Upper lobe of left lung (tissue), 4 donors: Measurements from ENCODE around the gene FABP2.

Experiments
- CTCF ChIP-seq, 6 experiments: fragments of 450-650 bp in 4 of 6; fragments of 200-600 bp in 2 of 6; sonication (generic) in 2 of 6; IDR thresholded peaks; one replicate each; pipeline ENCODE4 v1.5.1; 2016 to 2019; ENCODE audit warnings: antibody characterized with exemption in 6 of 6
- EP300 ChIP-seq, 4 donors: sonication (generic); formaldehyde crosslinking; IDR thresholded peaks; one replicate each; pipeline ENCODE4 v1.5.1; 2017; ENCODE audit warnings: antibody characterized with exemption in 4 of 4, control low read depth in 2 of 4
- POLR2A ChIP-seq, 4 donors: fragments of 450-650 bp; IDR thresholded peaks; one replicate each; pipeline ENCODE4 v1.5.1; 2016 to 2017; ENCODE audit warnings: antibody characterized with exemption in 4 of 4, mild to moderate bottlenecking in 2 of 4
- POLR2AphosphoS5 ChIP-seq, 2 donors: sonication (generic); formaldehyde crosslinking; IDR thresholded peaks; one replicate each; pipeline ENCODE4 v1.5.1; 2017; ENCODE audit warnings: antibody characterized with exemption in 2 of 2

GRCh38 chr4:119328695-119329094 is 6.8 kb upstream of the FABP2 start:
- TF ChIP-seq POLR2A (IDR thresholded peaks at IDR 0.05) = no peak
- TF ChIP-seq CTCF (IDR thresholded peaks at IDR 0.05) = no peak
- TF ChIP-seq POLR2AphosphoS5 (IDR thresholded peaks at IDR 0.05) = no peak
- TF ChIP-seq EP300 (IDR thresholded peaks at IDR 0.05) = no peak
